GM18508 (cell line): ENCODE data around the gene RAB1A.
"Not testable (repeated sequence)": the region's sequence is repeated elsewhere in the genome, so short reads cannot be mapped to it uniquely, and the experiment has no call there.

Experiments used
- ATAC-seq: cut with Tn5 transposase; IDR thresholded peaks from one replicate; pipeline ENCODE4 v1.9.1; 2021; ENCODE audit warnings: moderate number of reproducible peaks; ENCODE audit not compliant: insufficient read depth, unreplicated experiment

Gene RAB1A

GRCh38 chr2:65129826-65130663 is at the start of gene RAB1A:
Gene RAB1A (minus strand): TSS chr2:65130106. CDS start chr2:65129915, 191 bp downstream.
- peak; percentile 87 for ATAC-seq

- no peak for ATAC-seq
Observed at GRCh38 chr2:65177751-65178442, 48.0 kb upstream of the RAB1A start.

DNA sequence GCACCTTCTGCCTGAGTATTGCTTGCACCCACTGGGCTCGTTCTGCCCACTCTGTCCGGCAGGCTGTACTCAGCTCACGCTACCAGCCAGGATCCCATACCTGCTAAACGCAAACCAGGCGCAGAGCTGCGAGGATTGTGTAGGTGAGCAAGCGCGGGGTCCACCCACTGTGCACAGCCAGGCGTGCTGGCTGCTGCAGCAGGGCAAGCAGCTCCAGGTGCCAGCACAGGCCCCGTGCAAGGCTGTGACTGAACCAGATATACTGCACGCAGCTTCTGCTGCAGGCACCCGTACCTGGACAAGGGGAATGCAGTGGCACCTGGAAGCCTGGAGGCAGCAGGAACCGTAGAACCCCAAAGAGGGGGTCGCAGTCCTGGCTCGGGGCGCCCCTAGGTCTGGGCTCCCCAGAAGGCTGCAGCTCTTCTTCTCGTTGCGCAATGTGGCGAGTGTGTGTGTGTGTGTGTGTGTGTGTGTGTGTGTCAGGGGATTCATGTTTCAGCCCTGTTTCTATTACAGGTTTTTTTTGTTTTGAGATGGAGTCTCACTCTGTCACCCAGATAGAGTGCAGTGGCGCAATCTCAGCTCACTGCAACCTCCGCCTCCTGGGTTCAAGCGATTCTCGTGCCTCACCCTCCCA is 46.1 kb upstream of the RAB1A start:
- ATAC-seq: no peak

DNA sequence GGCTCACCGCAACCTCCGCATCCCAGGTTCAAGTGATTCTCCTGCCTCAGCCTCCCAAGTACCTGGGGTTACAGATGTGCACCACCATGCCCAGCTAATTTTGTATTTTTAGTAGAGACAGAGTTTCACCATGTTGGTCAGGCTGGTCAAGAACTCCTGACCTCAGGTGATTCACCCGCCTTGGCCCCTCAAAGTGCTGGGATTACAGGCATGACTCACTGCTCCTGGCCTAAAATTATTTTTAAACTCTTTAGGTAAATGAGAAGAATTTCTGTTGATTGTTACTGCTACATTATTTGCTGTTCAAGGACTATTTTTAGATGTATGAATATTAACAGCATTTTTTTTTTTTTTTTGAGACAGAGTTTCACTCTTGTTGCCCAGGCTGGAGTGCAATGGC is 44.1 kb upstream of the RAB1A start:
- ATAC-seq: not testable (repeated sequence)

DNA sequence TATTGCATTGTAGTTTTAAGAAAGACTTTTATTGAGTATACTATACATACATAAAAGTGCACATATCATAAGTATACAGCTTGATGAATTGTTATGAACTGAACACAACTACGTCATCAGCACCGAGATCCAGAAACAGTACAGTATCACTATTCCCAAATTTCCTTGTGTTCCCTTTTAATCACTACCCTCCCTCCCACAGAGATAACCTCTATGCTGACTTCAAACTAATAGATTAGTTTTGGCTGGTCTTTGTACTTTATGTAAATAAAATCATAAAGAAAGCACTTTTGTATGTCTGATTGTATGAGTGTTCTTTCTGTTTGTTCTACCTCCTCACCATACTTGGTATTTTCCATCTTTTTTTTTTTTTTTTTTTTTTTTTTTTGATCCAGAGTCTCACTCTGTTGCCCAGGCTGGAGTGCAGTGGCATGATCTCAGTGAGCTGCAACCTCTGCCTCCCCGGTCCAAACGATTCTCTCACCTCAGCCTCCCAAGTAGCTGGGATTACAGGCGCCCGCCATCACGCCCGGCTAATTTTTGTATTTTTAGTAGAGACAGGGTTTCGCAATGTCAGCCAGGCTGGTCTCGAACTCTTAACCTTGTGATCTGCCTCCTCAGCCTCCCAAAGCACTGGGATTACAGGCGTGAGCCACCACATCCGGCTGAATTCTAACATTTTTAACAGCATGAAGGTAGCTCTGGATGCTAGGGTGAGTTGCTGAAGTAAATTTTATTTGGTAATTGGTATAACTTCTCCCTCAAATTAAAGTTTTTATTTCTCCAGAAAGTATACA is 43.3 kb upstream of the RAB1A start:
- no peak for ATAC-seq

DNA sequence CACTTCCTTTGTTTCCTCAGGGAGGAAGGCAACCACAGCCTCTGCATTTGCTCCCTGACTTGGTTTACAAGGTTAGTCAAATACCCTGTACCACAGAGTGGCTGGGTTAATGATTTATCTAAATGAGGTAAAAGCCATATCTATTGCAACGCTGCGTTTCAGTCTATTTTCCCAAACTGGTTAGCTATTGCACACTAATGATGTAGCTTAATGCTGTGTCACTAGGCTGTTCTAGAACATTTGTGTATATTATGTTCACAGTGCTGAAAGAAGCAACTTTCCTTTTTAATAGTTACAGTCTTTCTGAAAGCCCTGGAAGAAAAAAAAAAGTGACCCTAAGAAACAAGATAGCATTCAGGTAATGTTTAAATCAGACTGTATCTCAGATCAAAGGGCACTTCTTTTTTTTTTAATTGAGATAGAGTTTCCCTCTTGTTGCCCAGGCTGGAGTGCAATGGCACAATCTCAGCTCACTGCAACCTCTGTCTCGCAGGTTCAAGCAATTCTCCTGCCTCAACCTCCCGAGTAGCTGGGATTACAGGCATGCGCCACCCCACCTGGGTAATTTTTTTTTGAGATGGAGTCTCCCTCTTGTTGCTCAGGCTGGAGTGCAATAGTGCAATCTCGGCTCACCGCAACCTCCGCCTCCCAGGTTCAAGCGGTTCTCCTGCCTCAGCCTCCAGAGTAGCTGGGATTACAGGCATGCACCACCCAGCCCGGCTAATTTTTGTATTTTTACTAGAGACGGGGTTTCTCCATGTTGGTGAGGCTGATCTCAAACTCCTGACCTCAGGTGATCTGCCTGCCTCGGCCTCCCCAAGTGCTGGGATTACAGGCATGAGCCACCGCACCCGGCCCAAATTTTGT is 40.9 kb upstream of the RAB1A start:
- not testable (repeated sequence) for ATAC-seq

- ATAC-seq: no peak
Observed at GRCh38 chr2:65169760-65170136, 39.8 kb upstream of the RAB1A start.

- no peak for ATAC-seq
Observed at GRCh38 chr2:65165558-65165957, 35.7 kb upstream of the RAB1A start.

DNA sequence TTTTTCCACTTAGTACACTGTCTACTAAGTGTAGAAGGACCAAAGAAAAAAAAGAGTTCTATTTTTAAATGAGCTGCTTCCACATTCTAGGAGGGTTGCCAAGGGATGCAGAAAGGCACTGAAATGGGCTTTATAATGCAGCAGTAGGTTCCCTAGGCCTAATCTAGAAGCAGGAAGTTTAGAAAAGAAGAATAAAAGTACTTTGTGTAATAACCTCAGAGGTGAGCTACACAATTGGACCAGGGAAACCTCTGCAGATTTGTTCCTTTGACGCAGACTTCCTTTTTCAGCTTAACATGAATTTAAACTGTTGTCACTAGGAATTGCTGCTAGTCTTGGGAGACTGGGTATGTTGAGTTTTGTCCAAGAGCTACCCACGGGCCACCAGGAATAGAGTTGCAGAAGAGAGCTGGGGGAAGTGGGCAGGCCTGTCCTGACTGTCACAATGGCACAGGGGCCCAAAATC is 34.6 kb upstream of the RAB1A start:
- no peak for ATAC-seq

DNA sequence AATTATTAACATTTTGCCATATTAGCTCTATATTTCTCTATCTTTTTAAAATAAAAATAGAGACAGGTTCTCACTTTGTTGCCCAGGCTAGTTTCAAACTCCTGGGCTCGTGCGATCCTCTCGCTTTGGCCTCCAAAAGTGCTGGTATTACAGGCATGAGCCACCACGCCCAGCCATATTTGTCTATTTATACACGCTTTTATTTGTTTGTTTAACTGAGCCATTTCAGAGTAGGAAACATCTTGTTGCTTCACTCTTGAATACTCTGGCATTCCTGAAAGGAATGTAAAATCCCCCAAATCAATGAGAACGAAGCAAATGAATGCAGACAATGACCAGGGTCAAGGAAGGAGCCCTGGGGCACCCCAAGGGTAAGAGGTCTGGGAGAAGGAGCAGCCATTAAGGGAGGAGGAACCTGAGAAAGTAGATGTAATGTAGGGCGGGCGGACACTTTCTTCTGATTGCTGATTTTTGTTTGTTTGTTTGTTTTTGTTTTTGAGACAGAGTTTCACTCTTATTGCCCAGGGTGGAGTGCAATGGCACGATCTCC is 31.7 kb upstream of the RAB1A start:
- ATAC-seq: no peak

DNA sequence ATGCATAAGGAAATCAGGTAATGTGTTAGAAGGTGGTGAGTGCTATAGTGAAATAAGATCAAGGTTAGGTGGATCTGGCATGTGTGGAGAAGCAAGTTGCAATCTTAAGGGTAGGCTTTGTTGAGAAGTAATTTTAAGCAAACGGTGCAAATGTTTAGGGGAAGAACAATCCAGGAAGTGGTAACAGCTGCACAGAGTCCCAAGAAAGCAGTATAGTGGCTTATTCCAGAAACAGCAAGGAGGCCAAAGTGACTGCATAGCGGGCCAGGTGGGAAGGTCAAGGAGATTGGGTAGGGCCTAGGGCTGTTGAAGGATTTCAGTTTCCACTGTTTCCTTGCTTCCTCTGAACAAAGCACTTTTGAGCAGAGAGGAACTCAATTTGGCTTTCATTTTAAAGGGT is 30.0 kb upstream of the RAB1A start:
- ATAC-seq: no peak

GRCh38 chr2:65159261-65159660 is 29.4 kb upstream of the RAB1A start:
- ATAC-seq: no peak

- no peak for ATAC-seq
Observed at GRCh38 chr2:65158557-65158956, 28.7 kb upstream of the RAB1A start.

GRCh38 chr2:65157856-65158255 is 27.9 kb upstream of the RAB1A start:
- not testable (repeated sequence) for ATAC-seq

GRCh38 chr2:65156041-65156440 is 26.1 kb upstream of the RAB1A start:
- ATAC-seq: no peak

- ATAC-seq: no peak
Observed at GRCh38 chr2:65153515-65153914, 23.6 kb upstream of the RAB1A start.

DNA sequence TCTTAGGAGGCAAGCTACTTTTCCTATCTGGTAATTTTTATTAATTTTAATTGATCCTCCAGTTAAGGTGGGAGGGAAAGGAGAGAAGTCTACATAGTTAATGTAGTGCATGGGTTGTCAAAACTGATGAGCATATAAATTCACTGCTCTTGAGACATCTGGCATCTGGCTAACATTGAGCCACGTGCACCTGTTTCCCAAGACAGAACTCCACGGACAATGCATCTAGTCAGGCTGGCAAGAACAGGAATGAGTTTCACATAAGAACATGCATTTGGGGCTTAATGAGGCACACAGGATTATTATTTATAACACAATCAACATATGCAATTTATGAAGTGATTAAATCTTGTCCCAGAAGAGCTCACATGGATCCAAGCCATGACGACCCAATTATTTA is 16.2 kb upstream of the RAB1A start:
- ATAC-seq: no peak

DNA sequence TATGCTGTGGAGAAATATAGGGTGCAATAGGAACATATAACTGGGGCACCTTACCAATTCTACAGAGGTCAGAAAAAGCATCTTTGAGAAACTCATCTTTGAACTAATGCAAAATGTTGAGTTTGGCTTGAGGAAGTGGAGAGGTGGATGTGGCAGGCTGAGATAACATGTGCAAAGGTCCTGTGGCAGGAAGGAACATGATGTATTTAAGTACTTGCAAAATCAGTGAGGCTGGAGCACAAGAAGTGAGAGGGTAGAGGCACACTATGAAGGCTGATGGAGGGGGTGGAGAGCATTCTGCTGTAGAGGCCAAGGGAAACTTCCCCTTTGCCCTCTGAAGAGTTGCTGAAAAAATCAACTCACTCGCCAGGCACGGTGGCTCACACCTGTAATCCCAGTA is 14.7 kb upstream of the RAB1A start:
- ATAC-seq: no peak

- ATAC-seq: no peak
Observed at GRCh38 chr2:65142515-65142914, 12.6 kb upstream of the RAB1A start.
